Sigmoid colon (tissue), 4 donors: Measurements from ENCODE around the gene KCNA1.

Experiments used
- CTCF ChIP-seq, 4 experiments: fragments of 450-650 bp in 3 of 4; fragments of 200-600 bp in 1 of 4; IDR thresholded peaks; one replicate each; pipeline ENCODE4 v1.5.1; 2016 to 2019; ENCODE audit warnings: antibody characterized with exemption in 4 of 4, mild to moderate bottlenecking in 3 of 4, moderate library complexity in 2 of 4
- POLR2A ChIP-seq, 2 donors: fragments of 450-650 bp; IDR thresholded peaks; one replicate each; pipeline ENCODE4 v1.6.1; 2016; ENCODE audit warnings: antibody characterized with exemption in 2 of 2, mild to moderate bottlenecking in 2 of 2, moderate library complexity in 2 of 2
- POLR2AphosphoS5 ChIP-seq, 4 donors: sonication (generic); formaldehyde crosslinking; IDR thresholded peaks; one replicate each; pipeline ENCODE4 v1.6.1; 2017; ENCODE audit warnings: antibody characterized with exemption in 4 of 4

GRCh38 chr12:4932576-4932975 lies 22.9 kb downstream of the KCNA1 start:
- TF ChIP-seq CTCF (IDR thresholded peaks at IDR 0.05), result no peak
- no peak for TF ChIP-seq POLR2AphosphoS5 (IDR thresholded peaks at IDR 0.05)
- TF ChIP-seq POLR2A (IDR thresholded peaks at IDR 0.05), result no peak
